Panc1 (cell line): ENCODE measurements around the gene VDR. TPM values are rescaled to one million over a fixed set of nuclear protein-coding genes. Genes with fewer than 3 reads are reported as not detected.

Experiments
- ATAC-seq: fragments of 200-7000 bp; cut with Tn5 transposase; 2 replicates; pipeline ENCODE4 v1.9.1; 2020; ENCODE audit warnings: mild to moderate bottlenecking, moderate library complexity
- BruUV-seq: library from RNA; stranded (reverse); fragments of 400-500 nt; replicated peaks from 2 replicates; lab custom pipeline; 2021; lab: Mats Ljungman, UMichigan
- CTCF ChIA-PET: fragments of 300-600 bp; sonication (Branson Sonifier 250); formaldehyde crosslinking; loops from one replicate; lab custom pipeline; 2022; ENCODE audit warnings: antibody characterized with exemption; lab: Charles Lee
- POLR2A ChIA-PET: fragments of 300-600 bp; sonication (Branson Sonifier 250); formaldehyde crosslinking; loops from one replicate; lab custom pipeline; 2022; ENCODE audit warnings: antibody characterized with exemption; lab: Charles Lee
- DNase-seq: peaks from one replicate; pipeline ENCODE4 v3.0.0-alpha.2; 2010; ENCODE audit warnings: low read depth, low spot score
- H3K27ac ChIP-seq: 2 replicates; pipeline ENCODE4 v1.5.1; 2011; ENCODE audit warnings: mild to moderate bottlenecking, low read length, inconsistent platforms
- H3K27me3 ChIP-seq: fragments of 200-500 bp; sonication (Bioruptor generic); 2 replicates; pipeline ENCODE4 v1.6.0; 2014; ENCODE audit warnings: low read length, inconsistent platforms; ENCODE audit not compliant: control insufficient read depth, insufficient read depth
- H3K36me3 ChIP-seq: fragments of 200-500 bp; sonication (Bioruptor generic); 2 replicates; pipeline ENCODE4 v1.5.1; 2014; ENCODE audit warnings: inconsistent platforms, mild to moderate bottlenecking, low read length, moderate library complexity; ENCODE audit not compliant: control insufficient read depth, insufficient read depth
- H3K4me1 ChIP-seq: 2 replicates; pipeline ENCODE4 v1.5.1; 2011; ENCODE audit warnings: inconsistent platforms, mild to moderate bottlenecking, low read length, moderate library complexity; ENCODE audit not compliant: control insufficient read depth, insufficient read depth
- H3K4me3 ChIP-seq, 2 experiments: 2 replicates each; pipeline ENCODE4 v1.5.1; 2011 to 2012; ENCODE audit warnings: low read depth in 2 of 2, low read length in 2 of 2, mild to moderate bottlenecking in 2 of 2, inconsistent platforms in 1 of 2, moderate library complexity in 1 of 2
- H3K9me3 ChIP-seq: fragments of 200-500 bp; sonication (Bioruptor generic); 2 replicates; pipeline ENCODE4 v1.5.1; 2014; ENCODE audit warnings: low read depth, mild to moderate bottlenecking, inconsistent platforms, low read length, moderate library complexity; ENCODE audit not compliant: control insufficient read depth, insufficient read depth
- CTCF ChIP-seq: fragments of 450-650 bp; IDR thresholded peaks from 2 replicates; pipeline ENCODE4 v1.5.1; 2017; ENCODE audit warnings: mild to moderate bottlenecking
- POLR2AphosphoS5 ChIP-seq: IDR thresholded peaks from 2 replicates; pipeline ENCODE4 v1.6.1; 2012; ENCODE audit warnings: mild to moderate bottlenecking, low read depth, low read length, moderate library complexity
- REST ChIP-seq, 2 experiments: IDR thresholded peaks; 2 replicates each; pipeline ENCODE4 v1.6.1; 2011 to 2012; ENCODE audit warnings: low read depth in 2 of 2, control low read depth in 1 of 2, low read length in 1 of 2, mild to moderate bottlenecking in 1 of 2, moderate library complexity in 1 of 2; ENCODE audit not compliant: insufficient read depth in 1 of 2
- SIN3A ChIP-seq: IDR thresholded peaks from 2 replicates; pipeline ENCODE4 v1.6.1; 2012; ENCODE audit warnings: low read depth, mild to moderate bottlenecking, low read length, moderate library complexity, borderline replicate concordance; ENCODE audit not compliant: insufficient read depth
- TCF7L2 ChIP-seq: IDR thresholded peaks from 2 replicates; pipeline ENCODE4 v1.6.1; 2011; ENCODE audit warnings: mild to moderate bottlenecking, low read depth, low read length, inconsistent platforms
- in situ Hi-C: cut with HindIII; loops from 2 replicates; pipeline ENCODE4 v1.10.0; 2016; ENCODE audit warnings: low sequenced_read_pairs, low pct_unique_long_range_greater_than_20kb
- intact Hi-C: fragments of 100-400 bp; cut with micrococcal nuclease; formaldehyde crosslinking; loops from one replicate; pipeline ENCODE4 v1.10.0; 2022; ENCODE audit not compliant: unreplicated experiment
- total RNA-seq: library from RNA; stranded (reverse); gene quantifications from one replicate; pipeline ENCODE4 v1.2.1, GENCODE V29; 2021; ENCODE audit not compliant: unreplicated experiment

VDR gene
- total RNA-seq, 1 experiment from 2014 or later: 3.0 TPM

- DNase-seq (no peak), ATAC-seq (peak; percentile 63)
- no peaks in the 10 kb centered on the region for H3K36me3 ChIP-seq
- in situ Hi-C loops: no loop called here
- H3K4me1 ChIP-seq: peaks cover 10% of the 10 kb centered on the region; the same call in 1 of the 2 replicates
- peak overlapping the region; percentile 49 to 69 for H3K4me3 ChIP-seq
- ChIA-PET POLR2A (interaction anchor here (0.6 kb wide), 1 partner anchor 880 kb away, joined by 4 read pairs; no protein-coding TSS in a partner anchor), CTCF (interaction anchor here (1.3 to 1.7 kb wide), 2 partner anchors 9 to 46 kb away, joined by 4 to 7 read pairs; no protein-coding TSS in a partner anchor)
- intact Hi-C loops: no loop called here
- H3K27me3 ChIP-seq: peaks cover 18% of the 10 kb centered on the region
- TF ChIP-seq REST (IDR thresholded peaks at IDR 0.05; ENCODE audit: insufficient read depth in 1 of 2, low read depth in 2 of 2, low read length in 1 of 2) (no peak), SIN3A (no peak), CTCF (no peak), TCF7L2 (no peak), POLR2AphosphoS5 (no peak)
- H3K27ac ChIP-seq: no peak overlapping the region
- BruUV-seq: no TSS peak
- H3K9me3 ChIP-seq: no peaks in the 10 kb centered on the region
These were observed 674 bp downstream of the VDR start for GRCh38 chr12:47903927-47904712.

- intact Hi-C loops (no loop called here), in situ Hi-C loops (no loop called here)
- BruUV-seq: no TSS peak
- peaks cover 10% of the 10 kb centered on the region; the same call in 1 of the 2 replicates for H3K4me1 ChIP-seq
- no peak overlapping the region; a peak in 1 of 4 replicates for H3K4me3 ChIP-seq
- TF ChIP-seq REST (IDR thresholded peaks at IDR 0.05; ENCODE audit: insufficient read depth in 1 of 2, low read depth in 2 of 2, low read length in 1 of 2) (no peak), TCF7L2 (no peak), POLR2AphosphoS5 (no peak), CTCF (no peak), SIN3A (no peak)
- ChIA-PET CTCF (no interaction called here), POLR2A (no interaction called here)
- no peaks in the 10 kb centered on the region for H3K9me3 ChIP-seq
- no peak for ATAC-seq
- no peaks in the 10 kb centered on the region for H3K36me3 ChIP-seq
- DNase-seq: no peak
- H3K27me3 ChIP-seq: peaks cover 18% of the 10 kb centered on the region
- H3K27ac ChIP-seq: no peak overlapping the region
These were observed 1.6 kb downstream of the VDR start for GRCh38 chr12:47903151-47903611.
